HCT116 (cell line): ENCODE measurements around the gene CDC42EP2. TPM values are rescaled to one million over a fixed set of nuclear protein-coding genes. Genes with fewer than 3 reads are reported as not detected.

ENCODE experiments used
- ATAC-seq: fragments of 200-7000 bp; cut with Tn5 transposase; 2 replicates; pipeline ENCODE4 v1.9.1; 2020; ENCODE audit warnings: mild to moderate bottlenecking, moderate library complexity
- BruUV-seq: library from RNA; stranded (reverse); fragments of 400-500 nt; replicated peaks from 2 replicates; lab custom pipeline; 2021; lab: Mats Ljungman, UMichigan
- CTCF ChIA-PET: fragments of 300-600 bp; sonication (Branson Sonifier 250); formaldehyde crosslinking; loops from one replicate; lab custom pipeline; 2021; ENCODE audit warnings: antibody characterized with exemption; lab: Charles Lee
- POLR2A ChIA-PET: fragments of 300-600, 350-600 bp; sonication (Branson Sonifier 250); formaldehyde crosslinking; loops from one replicate; lab custom pipeline; 2021; ENCODE audit warnings: antibody characterized with exemption; lab: Charles Lee
- RAD21 ChIA-PET, 2 experiments: fragments of 300-600 bp; sonication (Branson Sonifier 250); formaldehyde crosslinking; loops; one replicate each; lab custom pipeline; 2023; ENCODE audit warnings: low total read pairs in 2 of 2; ENCODE audit not compliant: uncharacterized antibody in 2 of 2, unreplicated experiment in 2 of 2, low non-redundant PET in 1 of 2; lab: Charles Lee
- DNase-seq: peaks from one replicate; pipeline ENCODE4 v3.0.0-alpha.2; 2010; ENCODE audit warnings: low read depth, low spot score
- H2AFZ ChIP-seq: fragments of 200-600 bp; shearing (Covaris generic), sonication (generic); 2 replicates; pipeline ENCODE4 v1.6.1; 2017; ENCODE audit warnings: low read depth, mixed run types, mixed read lengths, antibody characterized with exemption, low read length; ENCODE audit not compliant: poor library complexity, severe bottlenecking
- H3K27ac ChIP-seq: 2 replicates; pipeline ENCODE4 v1.5.1; 2012; ENCODE audit warnings: low read depth, low read length
- H3K27me3 ChIP-seq: fragments of 200-600 bp; sonication (generic); 2 replicates; pipeline ENCODE4 v1.6.1; 2016; ENCODE audit warnings: mixed run types, low read length, mixed read lengths; ENCODE audit not compliant: insufficient read depth
- H3K36me3 ChIP-seq, 2 experiments: fragments of 200-500 bp in 1 of 2; fragments of 200-600 bp in 1 of 2; sonication (Bioruptor generic) in 1 of 2; sonication (generic) in 1 of 2; 2 replicates each; pipeline versions ENCODE4 v1.5.1 to v1.6.1; 2014 to 2016; ENCODE audit warnings: low read length in 2 of 2, inconsistent platforms in 1 of 2, mixed read lengths in 1 of 2, mixed run types in 1 of 2; ENCODE audit not compliant: insufficient read depth in 2 of 2, control insufficient read depth in 1 of 2
- H3K4me1 ChIP-seq, 2 experiments: fragments of 200-600 bp in 1 of 2; sonication (generic) in 1 of 2; 2 replicates each; pipeline versions ENCODE4 v1.5.1 to v1.6.1; 2012 to 2017; ENCODE audit warnings: low read length in 2 of 2, inconsistent platforms in 1 of 2, mild to moderate bottlenecking in 1 of 2, mixed read lengths in 1 of 2, mixed run types in 1 of 2, moderate library complexity in 1 of 2; ENCODE audit not compliant: insufficient read depth in 2 of 2, control insufficient read depth in 1 of 2
- H3K4me2 ChIP-seq: fragments of 200-600 bp; sonication (generic); 2 replicates; pipeline ENCODE4 v1.6.1; 2017; ENCODE audit warnings: mixed run types, low read length, mixed read lengths
- H3K4me3 ChIP-seq, 2 experiments: fragments of 200-600 bp in 1 of 2; sonication (generic) in 1 of 2; replicated peaks in 1 of 2; 2 replicates each; pipeline ENCODE4 v1.5.1; 2011 to 2016; ENCODE audit warnings: low read length in 2 of 2, control low read depth in 1 of 2, low read depth in 1 of 2, mild to moderate bottlenecking in 1 of 2, mixed read lengths in 1 of 2, mixed run types in 1 of 2
- H3K79me2 ChIP-seq: fragments of 200-600 bp; sonication (generic); 2 replicates; pipeline ENCODE4 v1.6.1; 2017; ENCODE audit warnings: mild to moderate bottlenecking, mixed run types, low read length, moderate library complexity, mixed read lengths; ENCODE audit not compliant: insufficient read depth
- H3K9ac ChIP-seq: fragments of 200-600 bp; sonication (generic); 2 replicates; pipeline ENCODE4 v1.6.1; 2016; ENCODE audit warnings: low read length, mixed read lengths
- H3K9me2 ChIP-seq: fragments of 200-600 bp; sonication (generic), shearing (Covaris generic); 2 replicates; pipeline ENCODE4 v1.6.1; 2017; ENCODE audit warnings: mixed run types, mild to moderate bottlenecking, moderate library complexity; ENCODE audit not compliant: insufficient read depth
- H3K9me3 ChIP-seq, 2 experiments: fragments of 200-500 bp in 1 of 2; fragments of 200-600 bp in 1 of 2; sonication (Bioruptor generic) in 1 of 2; sonication (generic) in 1 of 2; 2 replicates each; pipeline ENCODE4 v1.6.1; 2014 to 2017; ENCODE audit warnings: low read length in 2 of 2, mixed read lengths in 2 of 2, inconsistent platforms in 1 of 2, low read depth in 1 of 2, mild to moderate bottlenecking in 1 of 2, mixed run types in 1 of 2, moderate library complexity in 1 of 2; ENCODE audit not compliant: control insufficient read depth in 1 of 2, insufficient read depth in 1 of 2
- H4K20me1 ChIP-seq: fragments of 200-600 bp; sonication (generic), shearing (Covaris generic); 2 replicates; pipeline ENCODE4 v1.6.1; 2017; ENCODE audit warnings: mixed run types, mild to moderate bottlenecking, moderate library complexity; ENCODE audit not compliant: insufficient read depth
- CEBPB ChIP-seq: IDR thresholded peaks from 2 replicates; pipeline ENCODE4 v1.6.1; 2012; ENCODE audit warnings: low read depth
- EGR1 ChIP-seq: IDR thresholded peaks from 2 replicates; pipeline ENCODE4 v1.6.1; 2012; ENCODE audit warnings: low read depth
- ELF1 ChIP-seq: IDR thresholded peaks from 2 replicates; pipeline ENCODE4 v1.6.1; 2012; ENCODE audit warnings: low read depth, borderline replicate concordance
- EZH2 ChIP-seq: fragments of 200-600 bp; sonication (generic); IDR thresholded peaks from 2 replicates; pipeline ENCODE4 v1.6.1; 2017; ENCODE audit warnings: antibody characterized with exemption, mixed run types
- EZH2phosphoT487 ChIP-seq: fragments of 200-600 bp; IDR thresholded peaks from 2 replicates; pipeline ENCODE4 v1.6.1; 2018; ENCODE audit warnings: antibody characterized with exemption, borderline replicate concordance
- FOSL1 ChIP-seq: IDR thresholded peaks from 2 replicates; pipeline ENCODE4 v1.6.1; 2012; ENCODE audit warnings: low read depth
- POLR2A ChIP-seq: IDR thresholded peaks from 2 replicates; pipeline ENCODE4 v1.7.0; 2011; ENCODE audit warnings: borderline replicate concordance; ENCODE audit not compliant: insufficient read depth, insufficient read length; ENCODE audit errors: extremely low read depth
- POLR2AphosphoS5 ChIP-seq: IDR thresholded peaks from 2 replicates; pipeline ENCODE4 v1.6.1; 2011; ENCODE audit warnings: mild to moderate bottlenecking, low read depth, low read length, moderate library complexity
- RAD21 ChIP-seq: IDR thresholded peaks from 2 replicates; pipeline ENCODE4 v1.6.1; 2012; ENCODE audit warnings: low read depth, mild to moderate bottlenecking
- SIN3A ChIP-seq: IDR thresholded peaks from 2 replicates; pipeline ENCODE4 v1.6.1; 2012; ENCODE audit warnings: low read depth
- SRF ChIP-seq: IDR thresholded peaks from 2 replicates; pipeline ENCODE4 v1.6.1; 2012; ENCODE audit warnings: low read depth
- ZFX ChIP-seq: fragments of 450-650 bp; IDR thresholded peaks from 2 replicates; pipeline ENCODE4 v1.6.1; 2017
- ZNF274 ChIP-seq: fragments of 200-500 bp; sonication (Bioruptor generic); IDR thresholded peaks from 2 replicates; pipeline ENCODE4 v1.6.1; 2014; ENCODE audit warnings: mild to moderate bottlenecking, low read depth, low read length, inconsistent platforms
- intact Hi-C: fragments of 100-400 bp; cut with micrococcal nuclease; formaldehyde crosslinking; loops from 2 replicates; pipeline ENCODE4 v1.10.0; 2022
- total RNA-seq: library from RNA; stranded (reverse); gene quantifications from one replicate; pipeline ENCODE4 v1.2.1, GENCODE V29; 2021; ENCODE audit not compliant: unreplicated experiment
- TF ChIP-seq, protein P1 (sequence below): IDR thresholded peaks from 2 replicates; pipeline ENCODE4 v1.6.1; 2011; ENCODE audit warnings: mild to moderate bottlenecking, low read length, moderate library complexity; ENCODE audit not compliant: insufficient replicate concordance; ENCODE audit errors: extremely low read depth
- TF ChIP-seq, protein P2 (sequence below): IDR thresholded peaks from 2 replicates; pipeline ENCODE4 v1.6.1; 2012
- TF ChIP-seq, protein P3 (sequence below), 3 experiments: fragments of 200-600 bp in 1 of 3; sonication (generic) in 1 of 3; IDR thresholded peaks in 2 of 3; conservative IDR thresholded peaks in 1 of 3; 2 replicates each; pipeline ENCODE4 v1.5.1; 2012 to 2017; ENCODE audit warnings: low read depth in 2 of 3, low read length in 2 of 3, antibody characterized with exemption in 1 of 3, borderline replicate concordance in 1 of 3, control low read depth in 1 of 3, mild to moderate bottlenecking in 1 of 3, mixed read lengths in 1 of 3, mixed run types in 1 of 3, moderate library complexity in 1 of 3; ENCODE audit not compliant: insufficient read depth in 1 of 3

CDC42EP2 gene
- total RNA-seq, 1 experiment from 2014 or later: 15.4 TPM

DNA sequence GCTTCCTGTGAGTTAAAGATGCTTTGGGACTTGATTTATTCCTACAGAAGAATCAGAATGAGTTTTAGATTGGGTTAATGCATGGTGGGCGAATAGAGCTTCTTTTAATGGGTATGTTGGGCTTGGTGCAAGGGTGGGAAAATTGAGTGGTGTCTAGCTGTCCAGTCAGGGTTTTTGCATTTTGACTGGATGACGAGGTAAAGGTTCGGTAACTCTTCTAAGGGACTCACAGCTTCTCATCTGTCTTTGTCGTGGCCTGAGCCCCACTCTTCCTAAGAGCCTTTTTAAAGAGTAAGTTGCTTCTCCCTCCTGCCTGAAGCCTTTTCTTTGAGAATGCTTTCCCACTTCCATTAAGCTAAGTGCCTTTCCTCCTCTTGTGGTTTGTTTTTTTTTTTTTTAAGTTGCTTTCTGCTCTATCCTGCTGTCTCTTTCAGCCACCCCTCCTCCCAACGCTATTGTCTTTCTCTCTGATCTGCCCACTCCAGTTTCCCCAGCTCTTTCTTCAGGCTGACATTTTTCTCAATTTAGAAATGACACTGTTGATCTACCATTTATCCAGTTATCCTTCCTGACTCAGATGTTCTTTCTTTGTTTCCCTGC is 20.1 kb downstream of the CDC42EP2 start:
- H3K27me3 ChIP-seq: no peaks in the 10 kb centered on the region
- peaks cover 10 to 23% of the 10 kb centered on the region in 2 experiments for H3K4me1 ChIP-seq

More for the DNA sequence above, 20.1 kb downstream of the CDC42EP2 start:
- H2AFZ ChIP-seq: no peak overlapping the region
- H3K9me2 ChIP-seq: no peaks in the 10 kb centered on the region
- H3K9me3 ChIP-seq: no peaks in the 10 kb centered on the region
- peak overlapping the region; percentile 88 for H3K4me2 ChIP-seq
- peak overlapping the region; percentile 90 for H3K9ac ChIP-seq
- RAD21 ChIA-PET: no interaction called here
- peak overlapping the region; percentile 73 for H3K27ac ChIP-seq
- CTCF ChIA-PET: interaction anchor here (6.9 to 8.5 kb wide), 2 partner anchors 19 to 58 kb away, joined by 103 to 202 read pairs; partner anchors contain the start of gene CDC42EP2
- H3K4me3 ChIP-seq: peak overlapping the region; percentile 70 to 93
- no peak for DNase-seq
- TF ChIP-seq EZH2phosphoT487 (no peak), SIN3A (no peak), EZH2 (no peak), FOSL1 (no peak), ZFX (no peak), POLR2A (no peak), POLR2AphosphoS5 (no peak), ZNF274 (no peak), ELF1 (no peak), CEBPB (no peak), RAD21 (no peak), SRF (no peak), EGR1 (no peak)
- TF ChIP-seq, protein P1, sequence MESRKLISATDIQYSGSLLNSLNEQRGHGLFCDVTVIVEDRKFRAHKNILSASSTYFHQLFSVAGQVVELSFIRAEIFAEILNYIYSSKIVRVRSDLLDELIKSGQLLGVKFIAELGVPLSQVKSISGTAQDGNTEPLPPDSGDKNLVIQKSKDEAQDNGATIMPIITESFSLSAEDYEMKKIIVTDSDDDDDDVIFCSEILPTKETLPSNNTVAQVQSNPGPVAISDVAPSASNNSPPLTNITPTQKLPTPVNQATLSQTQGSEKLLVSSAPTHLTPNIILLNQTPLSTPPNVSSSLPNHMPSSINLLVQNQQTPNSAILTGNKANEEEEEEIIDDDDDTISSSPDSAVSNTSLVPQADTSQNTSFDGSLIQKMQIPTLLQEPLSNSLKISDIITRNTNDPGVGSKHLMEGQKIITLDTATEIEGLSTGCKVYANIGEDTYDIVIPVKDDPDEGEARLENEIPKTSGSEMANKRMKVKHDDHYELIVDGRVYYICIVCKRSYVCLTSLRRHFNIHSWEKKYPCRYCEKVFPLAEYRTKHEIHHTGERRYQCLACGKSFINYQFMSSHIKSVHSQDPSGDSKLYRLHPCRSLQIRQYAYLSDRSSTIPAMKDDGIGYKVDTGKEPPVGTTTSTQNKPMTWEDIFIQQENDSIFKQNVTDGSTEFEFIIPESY: no peak
- TF ChIP-seq, protein P2, sequence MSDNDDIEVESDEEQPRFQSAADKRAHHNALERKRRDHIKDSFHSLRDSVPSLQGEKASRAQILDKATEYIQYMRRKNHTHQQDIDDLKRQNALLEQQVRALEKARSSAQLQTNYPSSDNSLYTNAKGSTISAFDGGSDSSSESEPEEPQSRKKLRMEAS: no peak
- TF ChIP-seq, protein P3, sequence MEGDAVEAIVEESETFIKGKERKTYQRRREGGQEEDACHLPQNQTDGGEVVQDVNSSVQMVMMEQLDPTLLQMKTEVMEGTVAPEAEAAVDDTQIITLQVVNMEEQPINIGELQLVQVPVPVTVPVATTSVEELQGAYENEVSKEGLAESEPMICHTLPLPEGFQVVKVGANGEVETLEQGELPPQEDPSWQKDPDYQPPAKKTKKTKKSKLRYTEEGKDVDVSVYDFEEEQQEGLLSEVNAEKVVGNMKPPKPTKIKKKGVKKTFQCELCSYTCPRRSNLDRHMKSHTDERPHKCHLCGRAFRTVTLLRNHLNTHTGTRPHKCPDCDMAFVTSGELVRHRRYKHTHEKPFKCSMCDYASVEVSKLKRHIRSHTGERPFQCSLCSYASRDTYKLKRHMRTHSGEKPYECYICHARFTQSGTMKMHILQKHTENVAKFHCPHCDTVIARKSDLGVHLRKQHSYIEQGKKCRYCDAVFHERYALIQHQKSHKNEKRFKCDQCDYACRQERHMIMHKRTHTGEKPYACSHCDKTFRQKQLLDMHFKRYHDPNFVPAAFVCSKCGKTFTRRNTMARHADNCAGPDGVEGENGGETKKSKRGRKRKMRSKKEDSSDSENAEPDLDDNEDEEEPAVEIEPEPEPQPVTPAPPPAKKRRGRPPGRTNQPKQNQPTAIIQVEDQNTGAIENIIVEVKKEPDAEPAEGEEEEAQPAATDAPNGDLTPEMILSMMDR (IDR thresholded peaks at IDR 0.05 in 2 of 3, conservative IDR thresholded peaks at IDR 0.05 in 1 of 3; ENCODE audit: borderline replicate concordance in 1 of 3, insufficient read depth in 1 of 3, low read depth in 2 of 3, low read length in 2 of 3): no peak
- POLR2A ChIA-PET: interaction anchor here (1.0 to 2.4 kb wide), 3 partner anchors 60 to 167 kb away, joined by 3 to 12 read pairs (median 3); partner anchors contain the start of gene MALAT1
- H4K20me1 ChIP-seq: peaks cover 8% of the 10 kb centered on the region; the same call in 1 of the 2 replicates
- ATAC-seq: no peak
- 0 out of 4 replicates have a peak, but pooled peaks cover 0 to 5% of the 10 kb centered on the region in 2 experiments for H3K36me3 ChIP-seq
- H3K79me2 ChIP-seq: peaks cover 59% of the 10 kb centered on the region
- intact Hi-C loops: no loop called here
- no TSS peak for BruUV-seq
